Adrenal gland (tissue), 12 donors: ENCODE results near the gene TRAPPC11. TPM values are rescaled to one million over a fixed set of nuclear protein-coding genes. Genes with fewer than 3 reads are reported as not detected.
A peak's percentile ranks its signal among the peaks of the same experiment; 100 is the strongest.

Source experiments
- DNase-seq, 7 donors: peaks; one replicate each; pipeline ENCODE4 v3.0.0-alpha.2; 2019 to 2020
- H3K27ac ChIP-seq, 5 donors: fragments of 200-600 bp; sonication (generic) in 4 of 5; 1 replicate in 3 of 5; 2 replicates in 2 of 5; pipeline versions ENCODE4 v1.5.1 to v1.8.0; 2016 to 2020; ENCODE audit warnings: mild to moderate bottlenecking in 1 of 5
- H3K27me3 ChIP-seq: fragments of 200-600 bp; 2 replicates; pipeline ENCODE4 v1.8.0; 2021
- H3K36me3 ChIP-seq, 2 donors: fragments of 200-600 bp; replicated peaks in 1 of 2; 1 replicate in 1 of 2; 2 replicates in 1 of 2; pipeline versions ENCODE4 v1.5.1 to v1.8.0; 2018 to 2022
- H3K4me1 ChIP-seq, 2 donors: fragments of 200-600 bp; replicated peaks in 1 of 2; 1 replicate in 1 of 2; 2 replicates in 1 of 2; pipeline versions ENCODE4 v1.5.1 to v1.8.0; 2018 to 2021
- H3K4me3 ChIP-seq, 4 donors: fragments of 200-600 bp; sonication (generic) in 3 of 4; one replicate each; pipeline ENCODE4 v1.5.1; 2016 to 2018
- H3K9me3 ChIP-seq, 3 donors: fragments of 200-600 bp; sonication (generic) in 1 of 3; replicated peaks in 1 of 3; 1 replicate in 2 of 3; 2 replicates in 1 of 3; pipeline versions ENCODE4 v1.5.1 to v1.8.0; 2016 to 2021
- CTCF ChIP-seq, 6 experiments: fragments of 450-650 bp in 4 of 6; fragments of 200-600 bp in 2 of 6; sonication (generic) in 1 of 6; IDR thresholded peaks; 1 replicate in 5 of 6; 2 replicates in 1 of 6; pipeline versions ENCODE4 v1.5.1 to v1.8.0; 2016 to 2021; ENCODE audit warnings: antibody characterized with exemption in 6 of 6, mild to moderate bottlenecking in 2 of 6, moderate library complexity in 1 of 6
- POLR2A ChIP-seq, 2 donors: fragments of 450-650 bp; IDR thresholded peaks; one replicate each; pipeline ENCODE4 v1.6.1; 2017; ENCODE audit warnings: antibody characterized with exemption in 2 of 2, mild to moderate bottlenecking in 2 of 2, moderate library complexity in 1 of 2
- WGBS, 4 donors: extraction: QIAGEN DNeasy Blood & Tissue Kit in 2 of 4; methylation state at CpG; one replicate each; pipeline versions ENCODE4 v1.1.5 to v1.1.7; 2013 to 2017; 5-methylcytosine and 5-hydroxymethylcytosine counted together
- intact Hi-C, 2 donors: fragments of 100-400 bp; cut with DNase I; formaldehyde crosslinking; loops; one replicate each; pipeline versions ENCODE4 v1.14.1 to v1.15.0; 2022 to 2023
- polyA plus RNA-seq, 3 donors: library from polyadenylated mRNA; stranded (reverse); fragments of 200-250 nt in 2 of 3; fragments of 350-450 nt in 1 of 3; fragmentation: Illumina TruSeq in 1 of 3; extraction: RNeasy Lipid Tissue Mini Kit (QIAGEN cat#74804) in 1 of 3; gene quantifications; one replicate each; pipeline ENCODE4 v1.2.3, GENCODE V29; 2013 to 2014
- total RNA-seq, 9 donors: library from RNA; depleted of rRNA in 4 of 9; stranded (reverse); fragments of >200 nt in 4 of 9; fragments of 120-200 nt in 1 of 9; fragmentation: NEBNext Ultra II Directional in 1 of 9; extraction: Animal tissue kit (Norgen Biotek cat#: 25700) in 1 of 9; gene quantifications; one replicate each; pipeline versions ENCODE4 v1.1.0 to v1.2.4, GENCODE V29; 2013 to 2023
- donor health status: healthy with polysubstance abuse.
- donor health status: Bipolar disorder and iron deficiency.
- donor health status: DM: yes; HTN: yes; CAD: no.
- donor health status: DM: no; HTN: no; CAD: no.
- donor health status: DM: no; HTN: no; CAD: no.
- donor health status: DM: yes; HTN: yes; CAD: no.

Gene TRAPPC11
- total and polyA plus RNA-seq, 12 donors = 20.5 to 116 (median 44.6) TPM

GRCh38 chr4:183637461-183637860, 21.6 kb upstream of the TRAPPC11 start:
- H3K9me3 ChIP-seq = no peaks in the 10 kb centered on the region
- no peak for TF ChIP-seq POLR2A (IDR thresholded peaks at IDR 0.05)
- no peak for TF ChIP-seq CTCF (IDR thresholded peaks at IDR 0.05)
- intact Hi-C loops = no loop called here
- peak overlapping the region in 2 of 5 donors; percentile 33 to 45 for H3K27ac ChIP-seq
- no peak overlapping the region for H3K4me3 ChIP-seq
- 54 to 57% (median 55%) methylated on average over 3 of the region's 3 CpGs for WGBS, 4 donors
- peaks cover 0 to 3% of the 10 kb centered on the region in 2 donors for H3K36me3 ChIP-seq
- no peak for DNase-seq
- peaks cover 0 to 14% of the 10 kb centered on the region in 2 donors for H3K4me1 ChIP-seq
- H3K27me3 ChIP-seq = no peaks in the 10 kb centered on the region

- Histone ChIP-seq H3K4me3 (no peak overlapping the region), H3K4me1 (peaks cover 0 to 14% of the 10 kb centered on the region in 2 donors), H3K36me3 (peaks cover 0 to 3% of the 10 kb centered on the region in 2 donors), H3K9me3 (no peaks in the 10 kb centered on the region), H3K27ac (peak overlapping the region in 2 of 5 donors; percentile 34 to 46), H3K27me3 (no peaks in the 10 kb centered on the region)
- intact Hi-C loops = no loop called here
- peak in 1 of 7 donors; percentile 16 for DNase-seq
- WGBS, 4 donors = 81 to 95% (median 85%) methylated on average over 5 of the region's 5 CpGs
- no peak for TF ChIP-seq CTCF (IDR thresholded peaks at IDR 0.05)
- no peak for TF ChIP-seq POLR2A (IDR thresholded peaks at IDR 0.05)
Observed at GRCh38 chr4:183638436-183638835, 20.7 kb upstream of the TRAPPC11 start.

GRCh38 chr4:183639291-183639690, 19.8 kb upstream of the TRAPPC11 start:
- intact Hi-C loops = no loop called here
- Histone ChIP-seq H3K27ac (peak overlapping the region in 1 of 5 donors; percentile 46), H3K4me1 (peaks cover 0 to 14% of the 10 kb centered on the region in 2 donors), H3K9me3 (no peaks in the 10 kb centered on the region), H3K4me3 (no peak overlapping the region), H3K27me3 (no peaks in the 10 kb centered on the region), H3K36me3 (peaks cover 0 to 9% of the 10 kb centered on the region in 2 donors)
- TF ChIP-seq POLR2A (IDR thresholded peaks at IDR 0.05) (no peak), CTCF (IDR thresholded peaks at IDR 0.05) (no peak)
- no peak for DNase-seq
- WGBS, 4 donors = 67 to 89% (median 82%) methylated on average over 3 of the region's 3 CpGs

- Histone ChIP-seq H3K36me3 (peaks cover 0 to 60% of the 10 kb centered on the region in 2 donors), H3K27me3 (no peaks in the 10 kb centered on the region), H3K27ac (peak overlapping the region in 3 of 5 donors; percentile 3 to 34 (median 29)), H3K4me1 (no peaks in the 10 kb centered on the region), H3K4me3 (no peak overlapping the region), H3K9me3 (no peaks in the 10 kb centered on the region)
- no peak for DNase-seq
- intact Hi-C loops = no loop called here
- 46 to 65% (median 59%) methylated on average over 7 of the region's 7 CpGs for WGBS, 4 donors
- no peak for TF ChIP-seq CTCF (IDR thresholded peaks at IDR 0.05)
- no peak for TF ChIP-seq POLR2A (IDR thresholded peaks at IDR 0.05)
Observed at GRCh38 chr4:183645326-183645725, 13.8 kb upstream of the TRAPPC11 start.
